GM04504 (cell line): ENCODE results near the gene NPFFR1.
A peak's percentile ranks its signal among the peaks of the same experiment; 100 is the strongest.
"Not testable (repeated sequence)": the region's sequence is repeated elsewhere in the genome, so short reads cannot be mapped to it uniquely, and the experiment has no call there.

Source experiments
- DNase-seq: peaks from one replicate; pipeline ENCODE4 v3.0.0-alpha.2; 2012; ENCODE audit warnings: low read depth

The NPFFR1 gene

GRCh38 chr10:70285476-70285831 is 1.6 kb upstream of the NPFFR1 start:
- DNase-seq: no peak

GRCh38 chr10:70284542-70285475 is 1.0 kb upstream of the NPFFR1 start:
- DNase-seq: no peak

- no peak for DNase-seq
These were observed 746 bp downstream of the NPFFR1 start for GRCh38 chr10:70283071-70283444.

GRCh38 chr10:70281609-70282008 is 2.2 kb downstream of the NPFFR1 start:
- DNase-seq: no peak

GRCh38 chr10:70280099-70280498 is 3.7 kb downstream of the NPFFR1 start:
- DNase-seq: no peak

GRCh38 chr10:70277396-70278030 is 6.3 kb downstream of the NPFFR1 start:
- DNase-seq: no peak

- DNase-seq: no peak
These were observed 9.2 kb downstream of the NPFFR1 start for GRCh38 chr10:70274643-70275042.

GRCh38 chr10:70272925-70273316 is 10.9 kb downstream of the NPFFR1 start:
- no peak for DNase-seq

- no peak for DNase-seq
These were observed 11.5 kb downstream of the NPFFR1 start for GRCh38 chr10:70271996-70272924.

- no peak for DNase-seq
These were observed 12.9 kb downstream of the NPFFR1 start for GRCh38 chr10:70270952-70271351.

- no peak for DNase-seq
These were observed 14.1 kb downstream of the NPFFR1 start for GRCh38 chr10:70269741-70270140.

GRCh38 chr10:70268376-70268775 is 15.4 kb downstream of the NPFFR1 start:
- DNase-seq: no peak

GRCh38 chr10:70267161-70267933 is 16.5 kb downstream of the NPFFR1 start:
- DNase-seq: peak; percentile 96

- no peak for DNase-seq
These were observed 17.1 kb downstream of the NPFFR1 start for GRCh38 chr10:70266701-70267100.

- no peak for DNase-seq
These were observed 17.7 kb downstream of the NPFFR1 start for GRCh38 chr10:70266056-70266455.

- DNase-seq: no peak
These were observed 18.6 kb downstream of the NPFFR1 start for GRCh38 chr10:70265032-70265689.

GRCh38 chr10:70260734-70261133 is 23.1 kb downstream of the NPFFR1 start:
- DNase-seq: no peak

GRCh38 chr10:70260259-70260658 is 23.5 kb downstream of the NPFFR1 start:
- no peak for DNase-seq

GRCh38 chr10:70258216-70258615 is 25.6 kb downstream of the NPFFR1 start:
- DNase-seq: no peak

- not testable (repeated sequence) for DNase-seq
These were observed 26.0 kb downstream of the NPFFR1 start for GRCh38 chr10:70257816-70258215.

GRCh38 chr10:70256463-70256862 is 27.3 kb downstream of the NPFFR1 start:
- no peak for DNase-seq
